H9 (cell line): ENCODE results near the gene MMP2. TPM values are rescaled to one million over a fixed set of nuclear protein-coding genes. Genes with fewer than 3 reads are reported as not detected.

ENCODE experiments used
- DNase-seq: peaks from one replicate; pipeline ENCODE4 v3.0.0-alpha.2; 2017
- H2AFZ ChIP-seq: one replicate; pipeline ENCODE4 v1.6.1; 2013; ENCODE audit warnings: mild to moderate bottlenecking, low read length, control low read depth, moderate library complexity
- H2AK5ac ChIP-seq: 2 replicates; pipeline ENCODE4 v1.6.1; 2013; ENCODE audit warnings: low read length, control low read depth, mixed read lengths; ENCODE audit not compliant: insufficient read length
- H2BK120ac ChIP-seq: one replicate; pipeline ENCODE4 v1.6.1; 2013; ENCODE audit warnings: low read depth, mild to moderate bottlenecking, low read length, control low read depth, inconsistent platforms; ENCODE audit not compliant: poor library complexity, severe bottlenecking
- H2BK12ac ChIP-seq: 2 replicates; pipeline ENCODE4 v1.6.1; 2013; ENCODE audit warnings: low read length, control low read depth, mixed read lengths, low read depth; ENCODE audit not compliant: insufficient read length
- H2BK15ac ChIP-seq: 2 replicates; pipeline ENCODE4 v1.6.1; 2013; ENCODE audit warnings: low read depth, low read length, control low read depth
- H2BK20ac ChIP-seq: one replicate; pipeline ENCODE4 v1.6.1; 2013; ENCODE audit warnings: low read depth, mild to moderate bottlenecking, low read length, control low read depth, inconsistent platforms; ENCODE audit not compliant: poor library complexity, severe bottlenecking
- H2BK5ac ChIP-seq: 2 replicates; pipeline ENCODE4 v1.6.1; 2013; ENCODE audit warnings: low read length, control low read depth, mixed read lengths; ENCODE audit not compliant: insufficient read length
- H3K14ac ChIP-seq: 2 replicates; pipeline ENCODE4 v1.6.1; 2013; ENCODE audit warnings: low read length, control low read depth; ENCODE audit not compliant: insufficient read depth
- H3K18ac ChIP-seq: 2 replicates; pipeline ENCODE4 v1.6.1; 2013; ENCODE audit warnings: low read depth, mild to moderate bottlenecking, mixed read lengths, low read length, control low read depth; ENCODE audit not compliant: insufficient read length
- H3K23ac ChIP-seq: 2 replicates; pipeline ENCODE4 v1.6.1; 2013; ENCODE audit warnings: low read length, control low read depth, mixed read lengths, low read depth; ENCODE audit not compliant: insufficient read length
- H3K23me2 ChIP-seq: 2 replicates; pipeline ENCODE4 v1.6.1; 2013; ENCODE audit warnings: low read depth, mild to moderate bottlenecking, mixed read lengths, low read length, control low read depth; ENCODE audit not compliant: insufficient read length, poor library complexity, severe bottlenecking
- H3K27ac ChIP-seq: 2 replicates; pipeline ENCODE4 v1.5.1; 2013; ENCODE audit warnings: low read length, control low read depth, mixed read lengths, low read depth; ENCODE audit not compliant: insufficient read length
- H3K27me3 ChIP-seq: 2 replicates; pipeline ENCODE4 v1.6.1; 2013; ENCODE audit warnings: low read length, control low read depth, inconsistent platforms; ENCODE audit not compliant: insufficient read depth
- H3K4ac ChIP-seq: 2 replicates; pipeline ENCODE4 v1.6.1; 2013; ENCODE audit warnings: low read depth, mild to moderate bottlenecking, control low read depth, inconsistent platforms, low read length, moderate library complexity
- H3K4me1 ChIP-seq: 2 replicates; pipeline ENCODE4 v1.6.1; 2013; ENCODE audit warnings: low read length, control low read depth, inconsistent platforms; ENCODE audit not compliant: insufficient read depth
- H3K4me2 ChIP-seq: 2 replicates; pipeline ENCODE4 v1.6.1; 2013; ENCODE audit warnings: low read length, control low read depth, mixed read lengths; ENCODE audit not compliant: insufficient read length, insufficient read depth
- H3K56ac ChIP-seq: 2 replicates; pipeline ENCODE4 v1.6.1; 2013; ENCODE audit warnings: low read depth, mild to moderate bottlenecking, mixed read lengths, low read length, control low read depth; ENCODE audit not compliant: insufficient read length
- H3K79me1 ChIP-seq: 2 replicates; pipeline ENCODE4 v1.6.1; 2013; ENCODE audit warnings: low read depth, mild to moderate bottlenecking, moderate library complexity, low read length, control low read depth, inconsistent platforms; ENCODE audit not compliant: insufficient read depth, poor library complexity, severe bottlenecking
- H3K79me2 ChIP-seq: 2 replicates; pipeline ENCODE4 v1.6.1; 2013; ENCODE audit warnings: low read length, control low read depth, inconsistent platforms; ENCODE audit not compliant: insufficient read depth
- H3K9ac ChIP-seq: 2 replicates; pipeline ENCODE4 v1.6.1; 2013; ENCODE audit warnings: low read length, control low read depth, mixed read lengths; ENCODE audit not compliant: insufficient read length; ENCODE audit errors: extremely low read depth
- H3K9me3 ChIP-seq: one replicate; pipeline ENCODE4 v1.6.1; 2013; ENCODE audit warnings: low read depth, low read length, inconsistent platforms; ENCODE audit not compliant: control insufficient read depth
- H3T11ph ChIP-seq: one replicate; pipeline ENCODE4 v1.6.1; 2013; ENCODE audit warnings: mild to moderate bottlenecking, low read length, control low read depth, inconsistent platforms
- H4K20me1 ChIP-seq: one replicate; pipeline ENCODE4 v1.6.1; 2013; ENCODE audit not compliant: control insufficient read depth, insufficient read length, insufficient read depth
- H4K5ac ChIP-seq: 2 replicates; pipeline ENCODE4 v1.6.1; 2013; ENCODE audit warnings: low read depth, mild to moderate bottlenecking, mixed read lengths, low read length, control low read depth; ENCODE audit not compliant: insufficient read length
- H4K8ac ChIP-seq: replicated peaks from 2 replicates; pipeline ENCODE4 v1.6.1; 2013; ENCODE audit warnings: low read length, control low read depth, mixed read lengths, low read depth; ENCODE audit not compliant: insufficient read length
- H4K91ac ChIP-seq: 2 replicates; pipeline ENCODE4 v1.6.1; 2013; ENCODE audit warnings: low read depth, mild to moderate bottlenecking, moderate library complexity, mixed read lengths, low read length, control low read depth; ENCODE audit not compliant: insufficient read length
- H3K27ac Mint-ChIP-seq, 3 experiments: 2 replicates in 2 of 3; 3 replicates in 1 of 3; pipeline ENCODE4 v1.8.0; 2020 to 2021; ENCODE audit warnings: mixed read lengths in 3 of 3, mild to moderate bottlenecking in 1 of 3, moderate library complexity in 1 of 3
- H3K27me3 Mint-ChIP-seq: 2 replicates; pipeline ENCODE4 v1.8.0; 2021; ENCODE audit warnings: low read depth, mild to moderate bottlenecking, moderate library complexity, mixed read lengths
- H3K36me3 Mint-ChIP-seq, 3 experiments: 2 replicates in 2 of 3; 3 replicates in 1 of 3; pipeline ENCODE4 v1.8.0; 2020 to 2021; ENCODE audit warnings: low read depth in 3 of 3, mixed read lengths in 3 of 3; ENCODE audit not compliant: insufficient read depth in 1 of 3
- H3K4me1 Mint-ChIP-seq, 2 experiments: 2 replicates each; pipeline ENCODE4 v1.8.0; 2020; ENCODE audit warnings: mixed read lengths in 2 of 2
- H3K4me3 Mint-ChIP-seq, 2 experiments: 2 replicates in 1 of 2; 3 replicates in 1 of 2; pipeline ENCODE4 v1.8.0; 2020 to 2021; ENCODE audit warnings: mild to moderate bottlenecking in 2 of 2, mixed read lengths in 2 of 2, moderate library complexity in 1 of 2
- H3K9me3 Mint-ChIP-seq, 2 experiments: 2 replicates in 1 of 2; 3 replicates in 1 of 2; pipeline ENCODE4 v1.8.0; 2020; ENCODE audit warnings: mild to moderate bottlenecking in 2 of 2, mixed read lengths in 2 of 2, moderate library complexity in 1 of 2
- CTCF ChIP-seq: fragments of 200-600 bp; sonication (generic); conservative IDR thresholded peaks from 3 replicates; pipeline ENCODE4 v1.8.0; 2021; ENCODE audit warnings: antibody characterized with exemption, mild to moderate bottlenecking
- WGBS: extraction: QIAGEN DNeasy Blood & Tissue Kit; methylation state at CpG from one replicate; pipeline ENCODE4 v1.1.7; 2013; ENCODE audit warnings: missing lambda C conversion rate, low lambda C conversion rate, mixed read lengths; ENCODE audit not compliant: insufficient read length; ENCODE audit errors: extremely low coverage; 5-methylcytosine and 5-hydroxymethylcytosine counted together
- total RNA-seq: library from RNA; stranded (reverse); gene quantifications from 2 replicates; pipeline ENCODE4 v1.2.1, GENCODE V29; 2021

The MMP2 gene
- total RNA-seq, 1 experiment from 2014 or later, result 23.1 TPM

DNA sequence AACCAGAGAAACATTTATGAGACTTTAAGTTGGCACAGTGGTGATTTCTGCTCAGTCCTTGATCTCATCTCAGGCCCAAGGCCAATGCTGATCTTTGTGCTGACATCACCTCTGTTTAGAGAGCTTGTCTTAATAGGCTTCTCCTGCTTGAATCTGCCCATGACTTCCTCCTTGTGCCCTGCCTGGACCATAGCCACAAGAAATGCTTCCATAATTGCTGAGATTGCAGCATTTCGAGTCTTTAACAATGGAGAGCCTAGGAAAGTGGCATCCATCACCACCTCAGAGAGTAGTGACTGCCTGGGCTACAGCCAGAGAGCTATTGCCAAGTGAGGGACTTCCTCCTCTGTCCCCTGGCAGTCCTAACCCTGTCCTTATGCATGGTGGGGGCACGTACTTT lies 25.1 kb upstream of the MMP2 start:
- H3K27me3 Mint-ChIP-seq, result peaks cover 3% of the 10 kb centered on the region
- Histone ChIP-seq H3K14ac (no peak overlapping the region), H3K23me2 (no peaks in the 10 kb centered on the region), H3K79me1 (no peaks in the 10 kb centered on the region), H3K79me2 (no peaks in the 10 kb centered on the region), H2BK20ac (no peak overlapping the region), H3K23ac (no peak overlapping the region), H3K18ac (no peak overlapping the region), H2BK5ac (no peak overlapping the region), H2BK12ac (no peak overlapping the region), H2AK5ac (no peak overlapping the region), H3K27me3 (no peaks in the 10 kb centered on the region), H3K56ac (no peak overlapping the region), H4K8ac (no peak overlapping the region), H3K4ac (no peak overlapping the region), H3K4me2 (no peak overlapping the region), H4K20me1 (no peaks in the 10 kb centered on the region), H2BK120ac (no peak overlapping the region), H3K9me3 (no peaks in the 10 kb centered on the region), H4K5ac (no peak overlapping the region), H4K91ac (no peak overlapping the region), H3K4me1 (no peaks in the 10 kb centered on the region), H2AFZ (no peak overlapping the region), H3K9ac (no peak overlapping the region), H3K27ac (no peak overlapping the region), H3T11ph (no peak overlapping the region), H2BK15ac (no peak overlapping the region)
- peaks cover 0 to 6% of the 10 kb centered on the region in 2 experiments; a peak in 3 of 5 replicates for H3K9me3 Mint-ChIP-seq
- H3K4me1 Mint-ChIP-seq, result 0 out of 4 replicates have a peak, but pooled peaks cover 0 to 2% of the 10 kb centered on the region in 2 experiments
- H3K4me3 Mint-ChIP-seq, result no peak overlapping the region
- H3K36me3 Mint-ChIP-seq, result no peaks in the 10 kb centered on the region
- H3K27ac Mint-ChIP-seq, result no peak overlapping the region
- DNase-seq, result no peak
- no CpG with 5 or more reads among the region's 2 CpGs for WGBS
- TF ChIP-seq CTCF, result no peak
